ENCODE data around the gene OR4C12.
"Not testable (repeated sequence)": the region's sequence is repeated elsewhere in the genome, so short reads cannot be mapped to it uniquely, and the experiment has no call there.

- not testable (repeated sequence) for TF ChIP-seq CTCF, EP300 (IDR thresholded peaks at IDR 0.05)
Observed at GRCh38 chr11:49948701-49949100, 33.6 kb downstream of the OR4C12 start.
